Tibial artery (tissue), 4 donors: ENCODE measurements around the gene ZC3H13.

ENCODE experiments used
- DNase-seq, 2 donors: peaks; one replicate each; pipeline ENCODE4 v3.0.0-alpha.2; 2019
- H3K27ac ChIP-seq, 2 donors: fragments of 200-600 bp; sonication (generic) in 1 of 2; 1 replicate in 1 of 2; 2 replicates in 1 of 2; pipeline ENCODE4 v1.5.1; 2018 to 2019; ENCODE audit warnings: mild to moderate bottlenecking in 1 of 2
- H3K27me3 ChIP-seq, 2 donors: fragments of 200-600 bp; sonication (generic) in 1 of 2; one replicate each; pipeline versions ENCODE4 v1.5.1 to v1.6.0; 2016 to 2019
- H3K36me3 ChIP-seq, 3 donors: fragments of 200-600 bp; sonication (generic) in 2 of 3; one replicate each; pipeline ENCODE4 v1.5.1; 2016 to 2019; ENCODE audit warnings: mild to moderate bottlenecking in 2 of 3
- H3K4me1 ChIP-seq, 4 donors: fragments of 200-600 bp; sonication (generic) in 2 of 4; 1 replicate in 3 of 4; 2 replicates in 1 of 4; pipeline ENCODE4 v1.5.1; 2016 to 2019
- H3K4me3 ChIP-seq, 2 donors: fragments of 200-600 bp; sonication (generic) in 1 of 2; 1 replicate in 1 of 2; 2 replicates in 1 of 2; pipeline ENCODE4 v1.5.1; 2018 to 2019; ENCODE audit warnings: mild to moderate bottlenecking in 2 of 2
- H3K9me3 ChIP-seq, 3 donors: fragments of 200-600 bp; sonication (generic) in 1 of 3; one replicate each; pipeline ENCODE4 v1.5.1; 2016 to 2019
- intact Hi-C: fragments of 100-400 bp; cut with DNase I; formaldehyde crosslinking; loops from one replicate; pipeline ENCODE4 v1.15.0; 2023; ENCODE audit warnings: low total_unique reads
- TF ChIP-seq, protein P1 (sequence below), 2 experiments: fragments of 200-600 bp in 1 of 2; fragments of 450-650 bp in 1 of 2; IDR thresholded peaks; one replicate each; pipeline ENCODE4 v1.5.1; 2017 to 2019; ENCODE audit warnings: antibody characterized with exemption in 2 of 2, mild to moderate bottlenecking in 1 of 2, moderate library complexity in 1 of 2

The ZC3H13 gene

DNA sequence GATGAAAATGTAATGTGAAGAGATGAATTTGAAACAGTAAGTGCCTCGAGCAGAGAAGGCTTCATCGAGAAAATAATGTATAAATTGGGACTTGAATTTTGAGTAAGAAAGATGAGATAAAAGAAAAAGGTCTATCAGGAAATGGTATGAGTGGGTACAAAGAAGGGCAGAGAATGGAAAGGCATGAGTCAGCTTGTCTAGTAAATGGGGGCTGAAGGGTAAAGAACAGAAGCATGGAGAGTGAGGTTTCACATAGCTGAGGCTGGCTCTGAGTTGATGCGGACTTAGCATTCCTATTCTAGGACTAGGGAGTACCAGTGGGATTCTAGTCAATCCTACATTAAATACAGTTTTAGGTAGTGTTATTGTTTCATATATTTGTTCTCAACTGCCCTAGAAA, 85.8 kb downstream of the ZC3H13 start:
- intact Hi-C loops, result no loop called here
- TF ChIP-seq, protein P1, sequence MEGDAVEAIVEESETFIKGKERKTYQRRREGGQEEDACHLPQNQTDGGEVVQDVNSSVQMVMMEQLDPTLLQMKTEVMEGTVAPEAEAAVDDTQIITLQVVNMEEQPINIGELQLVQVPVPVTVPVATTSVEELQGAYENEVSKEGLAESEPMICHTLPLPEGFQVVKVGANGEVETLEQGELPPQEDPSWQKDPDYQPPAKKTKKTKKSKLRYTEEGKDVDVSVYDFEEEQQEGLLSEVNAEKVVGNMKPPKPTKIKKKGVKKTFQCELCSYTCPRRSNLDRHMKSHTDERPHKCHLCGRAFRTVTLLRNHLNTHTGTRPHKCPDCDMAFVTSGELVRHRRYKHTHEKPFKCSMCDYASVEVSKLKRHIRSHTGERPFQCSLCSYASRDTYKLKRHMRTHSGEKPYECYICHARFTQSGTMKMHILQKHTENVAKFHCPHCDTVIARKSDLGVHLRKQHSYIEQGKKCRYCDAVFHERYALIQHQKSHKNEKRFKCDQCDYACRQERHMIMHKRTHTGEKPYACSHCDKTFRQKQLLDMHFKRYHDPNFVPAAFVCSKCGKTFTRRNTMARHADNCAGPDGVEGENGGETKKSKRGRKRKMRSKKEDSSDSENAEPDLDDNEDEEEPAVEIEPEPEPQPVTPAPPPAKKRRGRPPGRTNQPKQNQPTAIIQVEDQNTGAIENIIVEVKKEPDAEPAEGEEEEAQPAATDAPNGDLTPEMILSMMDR (IDR thresholded peaks at IDR 0.05), result no peak

DNA sequence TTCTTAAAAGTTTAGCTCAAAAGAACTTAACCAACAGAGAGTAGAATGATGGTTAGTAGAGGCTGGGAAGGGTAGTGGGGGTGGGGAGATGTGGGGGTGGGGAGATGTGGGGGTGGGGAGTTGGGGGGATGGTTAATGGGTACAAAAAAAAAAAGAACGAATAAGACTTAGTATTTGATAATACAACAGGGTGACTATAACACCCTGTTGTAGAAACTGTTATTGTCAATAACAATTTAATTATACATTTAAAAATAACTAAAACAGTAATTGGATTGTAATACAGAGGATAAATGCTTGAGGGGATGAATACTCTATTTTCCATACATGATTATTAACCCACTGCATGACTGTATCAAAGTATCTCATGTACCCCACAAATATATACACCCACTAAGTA, 91.1 kb downstream of the ZC3H13 start:
- Histone ChIP-seq H3K4me3 (no peak overlapping the region), H3K27me3 (no peaks in the 10 kb centered on the region), H3K36me3 (peaks cover 44 to 62% (median 60%) of the 10 kb centered on the region in 3 donors), H3K27ac (no peak overlapping the region), H3K9me3 (no peaks in the 10 kb centered on the region), H3K4me1 (no peaks in the 10 kb centered on the region)
- no peak for DNase-seq
- intact Hi-C loops, result no loop called here
- TF ChIP-seq, protein P1 (IDR thresholded peaks at IDR 0.05), result no peak

More for the DNA sequence above, 85.8 kb downstream of the ZC3H13 start:
- Histone ChIP-seq H3K36me3 (peaks cover 65 to 82% (median 67%) of the 10 kb centered on the region in 3 donors), H3K4me3 (no peak overlapping the region), H3K9me3 (no peaks in the 10 kb centered on the region), H3K27ac (no peak overlapping the region), H3K27me3 (no peaks in the 10 kb centered on the region), H3K4me1 (no peaks in the 10 kb centered on the region)
- DNase-seq, result no peak

DNA sequence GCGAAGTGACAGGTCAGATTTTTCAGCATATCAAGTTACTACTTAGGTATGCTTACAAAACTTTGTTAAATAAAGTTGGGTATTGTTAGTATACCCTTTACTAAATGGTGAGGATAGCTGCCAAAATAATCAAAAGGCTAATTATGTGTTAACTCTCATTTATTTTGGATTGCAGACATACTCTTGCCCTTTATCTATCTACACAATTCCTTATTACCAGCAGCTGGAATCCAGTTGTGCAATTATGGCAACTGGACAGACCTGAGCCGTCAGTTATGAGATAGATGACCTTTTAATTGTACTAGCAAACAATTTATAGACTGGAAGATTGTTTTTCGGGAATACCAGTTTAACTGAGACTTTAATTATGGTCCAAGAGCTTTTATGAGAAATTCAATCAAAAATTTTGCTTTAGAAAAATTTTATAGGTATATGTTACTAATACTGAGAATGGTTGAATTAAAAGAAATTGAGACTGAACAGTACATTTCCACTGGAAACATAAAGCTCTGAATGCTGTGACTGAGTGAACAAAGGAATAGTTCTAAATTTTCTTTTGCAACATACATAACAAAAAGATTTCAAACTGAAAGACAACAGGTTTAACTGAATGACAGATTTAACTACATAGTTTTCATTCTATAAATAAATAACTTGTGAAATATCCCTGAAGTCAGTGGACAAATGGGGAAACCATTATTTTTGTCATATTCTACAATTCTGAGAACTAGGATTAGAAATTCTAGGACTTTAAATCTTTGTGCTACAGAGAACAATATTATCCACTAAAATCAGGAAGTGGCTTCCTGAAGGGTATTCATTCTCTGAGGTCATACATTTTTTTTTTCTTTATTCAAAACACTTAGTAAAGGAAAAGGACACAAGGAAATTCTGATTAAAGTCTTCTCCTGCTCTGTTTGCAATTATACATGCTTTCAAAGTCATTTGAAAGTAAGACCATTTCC, 97.4 kb downstream of the ZC3H13 start:
- Histone ChIP-seq H3K9me3 (no peaks in the 10 kb centered on the region), H3K4me1 (no peaks in the 10 kb centered on the region), H3K36me3 (peaks cover 28 to 36% (median 34%) of the 10 kb centered on the region in 3 donors), H3K27me3 (no peaks in the 10 kb centered on the region), H3K27ac (no peak overlapping the region), H3K4me3 (no peak overlapping the region)
- TF ChIP-seq, protein P1 (IDR thresholded peaks at IDR 0.05), result no peak
- DNase-seq, result no peak
- intact Hi-C loops, result no loop called here

DNA sequence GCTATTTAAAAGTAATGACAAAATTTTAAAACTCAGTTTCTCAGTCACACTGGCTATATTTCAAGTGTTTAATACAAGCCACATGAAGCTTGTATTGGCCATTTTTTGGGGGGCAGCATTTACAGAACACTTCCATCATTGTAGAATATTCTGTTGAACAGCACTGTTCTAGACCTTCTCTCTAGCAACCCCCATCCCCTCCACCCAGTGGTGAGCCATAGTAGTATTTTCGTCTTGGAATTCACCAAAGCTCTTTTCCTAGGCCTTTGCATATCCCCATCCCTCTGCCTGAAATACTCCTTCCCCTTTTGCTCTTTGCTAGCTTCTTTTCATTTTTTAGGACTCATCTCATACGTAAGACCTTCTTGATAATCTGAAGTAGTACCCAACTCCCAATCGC, 99.5 kb downstream of the ZC3H13 start:
- Histone ChIP-seq H3K36me3 (peaks cover 19 to 33% (median 21%) of the 10 kb centered on the region in 3 donors), H3K27me3 (no peaks in the 10 kb centered on the region), H3K9me3 (no peaks in the 10 kb centered on the region), H3K27ac (no peak overlapping the region), H3K4me3 (no peak overlapping the region), H3K4me1 (no peaks in the 10 kb centered on the region)
- DNase-seq, result no peak
- intact Hi-C loops, result no loop called here
- TF ChIP-seq, protein P1 (IDR thresholded peaks at IDR 0.05), result no peak

DNA sequence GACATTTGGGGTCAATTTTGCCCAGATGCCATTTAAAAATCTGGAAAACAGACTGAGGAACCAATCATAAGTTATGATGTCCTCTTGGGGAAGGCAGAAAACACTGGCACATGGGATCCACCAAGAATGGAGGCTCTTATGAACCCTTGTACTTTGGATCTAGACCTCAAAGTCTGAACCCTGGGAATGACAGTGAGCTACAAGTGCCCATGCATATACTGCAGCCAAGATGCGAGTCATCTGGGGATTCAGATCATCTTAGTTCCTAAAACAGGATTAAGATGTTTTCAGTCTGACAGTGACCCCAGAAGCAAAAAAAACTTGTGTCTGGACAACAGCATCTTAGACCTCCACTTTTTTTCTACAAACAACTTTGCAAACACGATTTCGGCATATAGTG, 100.8 kb downstream of the ZC3H13 start:
- Histone ChIP-seq H3K27me3 (no peaks in the 10 kb centered on the region), H3K9me3 (no peaks in the 10 kb centered on the region), H3K4me3 (no peak overlapping the region), H3K4me1 (no peaks in the 10 kb centered on the region), H3K36me3 (peaks cover 7 to 20% (median 8%) of the 10 kb centered on the region in 3 donors), H3K27ac (no peak overlapping the region)
- DNase-seq, result no peak
- TF ChIP-seq, protein P1 (IDR thresholded peaks at IDR 0.05), result no peak
- intact Hi-C loops, result no loop called here
